ENCODE measurements around the gene FOXP1.

The FOXP1 gene

GRCh38 chr3:71094658-71095209 is 488.8 kb downstream of the FOXP1 start:
- Histone ChIP-seq H3K79me2 (ENCODE audit: insufficient read depth, low read length) (no peaks in the 10 kb centered on the region), H3K36me3 (ENCODE audit: low read length) (no peaks in the 10 kb centered on the region)
- TF ChIP-seq EZH2phosphoT487 (conservative IDR thresholded peaks at IDR 0.05; ENCODE audit: low read length), result no peak
- no peak for TF ChIP-seq CTCF (IDR thresholded peaks at IDR 0.05; ENCODE audit: insufficient read depth, low read length, poor library complexity, severe bottlenecking)

GRCh38 chr3:71092665-71093064 is 490.9 kb downstream of the FOXP1 start:
- no peak overlapping the region for H2AFZ ChIP-seq (ENCODE audit: low read depth, low read length, severe bottlenecking)
- H4K20me1 ChIP-seq (ENCODE audit: low read depth, low read length), result peaks cover 16% of the 10 kb centered on the region
- H3K4me3 ChIP-seq (ENCODE audit: insufficient read depth, low read length, poor library complexity, severe bottlenecking), result no peak overlapping the region
- H3K4me2 ChIP-seq (ENCODE audit: low read depth, low read length, poor library complexity, severe bottlenecking), result no peak overlapping the region
- TF ChIP-seq CTCF (IDR thresholded peaks at IDR 0.05; ENCODE audit: insufficient read depth, low read length, poor library complexity, severe bottlenecking), result no peak
- TF ChIP-seq EZH2phosphoT487 (conservative IDR thresholded peaks at IDR 0.05; ENCODE audit: low read length), result no peak
- no peaks in the 10 kb centered on the region for H3K27me3 ChIP-seq (ENCODE audit: low read length)
- 0 out of 2 replicates have a peak, but pooled peaks cover 2% of the 10 kb centered on the region for H3F3A ChIP-seq (ENCODE audit: insufficient read depth)
- H3K9ac ChIP-seq (ENCODE audit: low read length), result no peak overlapping the region
- no peaks in the 10 kb centered on the region for H3K9me2 ChIP-seq (replicated peaks; ENCODE audit: insufficient read depth, low read length)
- no peaks in the 10 kb centered on the region for H3K36me3 ChIP-seq (ENCODE audit: low read length)
- no peaks in the 10 kb centered on the region for H3K9me3 ChIP-seq (ENCODE audit: insufficient read depth, low read length)
- no peaks in the 10 kb centered on the region for H3K79me2 ChIP-seq (ENCODE audit: insufficient read depth, low read length)
- no peak overlapping the region for H3K27ac ChIP-seq (ENCODE audit: low read depth, low read length)

More at GRCh38 chr3:71094658-71095209, 488.8 kb downstream of the FOXP1 start:
- H3K4me3 ChIP-seq (ENCODE audit: insufficient read depth, low read length, poor library complexity, severe bottlenecking), result no peak overlapping the region
- H3K9me3 ChIP-seq (ENCODE audit: insufficient read depth, low read length), result no peaks in the 10 kb centered on the region
- no peak overlapping the region for H3K27ac ChIP-seq (ENCODE audit: low read depth, low read length)
- no peaks in the 10 kb centered on the region for H3K27me3 ChIP-seq (ENCODE audit: low read length)
- H3K4me2 ChIP-seq (ENCODE audit: low read depth, low read length, poor library complexity, severe bottlenecking), result no peak overlapping the region
- H3K9me2 ChIP-seq (replicated peaks; ENCODE audit: insufficient read depth, low read length), result no peaks in the 10 kb centered on the region
- H2AFZ ChIP-seq (ENCODE audit: low read depth, low read length, severe bottlenecking), result no peak overlapping the region
- H3K9ac ChIP-seq (ENCODE audit: low read length), result no peak overlapping the region
- no peaks in the 10 kb centered on the region; the same call in 1 of the 2 replicates for H4K20me1 ChIP-seq (ENCODE audit: low read depth, low read length)
- no peaks in the 10 kb centered on the region for H3F3A ChIP-seq (ENCODE audit: insufficient read depth)

GRCh38 chr3:71090207-71090606 is 493.3 kb downstream of the FOXP1 start:
- no peak overlapping the region for H3K4me3 ChIP-seq (ENCODE audit: insufficient read depth, low read length, poor library complexity, severe bottlenecking)
- 0 out of 2 replicates have a peak overlapping the region, but pooled peaks have one; percentile 30 for H3K27ac ChIP-seq (ENCODE audit: low read depth, low read length)
- H3K9ac ChIP-seq (ENCODE audit: low read length), result no peak overlapping the region
- peak overlapping the region; percentile 43 for H3K4me2 ChIP-seq (ENCODE audit: low read depth, low read length, poor library complexity, severe bottlenecking)
- peaks cover 16% of the 10 kb centered on the region for H4K20me1 ChIP-seq (ENCODE audit: low read depth, low read length)
- H3K27me3 ChIP-seq (ENCODE audit: low read length), result no peaks in the 10 kb centered on the region
- no peaks in the 10 kb centered on the region for H3K36me3 ChIP-seq (ENCODE audit: low read length)
- no peaks in the 10 kb centered on the region for H3K9me3 ChIP-seq (ENCODE audit: insufficient read depth, low read length)
- no peaks in the 10 kb centered on the region for H3K79me2 ChIP-seq (ENCODE audit: insufficient read depth, low read length)
- TF ChIP-seq CTCF (IDR thresholded peaks at IDR 0.05; ENCODE audit: insufficient read depth, low read length, poor library complexity, severe bottlenecking), result no peak
- no peak for TF ChIP-seq EZH2phosphoT487 (conservative IDR thresholded peaks at IDR 0.05; ENCODE audit: low read length)
- no peaks in the 10 kb centered on the region for H3K9me2 ChIP-seq (replicated peaks; ENCODE audit: insufficient read depth, low read length)
- H3F3A ChIP-seq (ENCODE audit: insufficient read depth), result 0 out of 2 replicates have a peak, but pooled peaks cover 8% of the 10 kb centered on the region
- no peak overlapping the region for H2AFZ ChIP-seq (ENCODE audit: low read depth, low read length, severe bottlenecking)

All from SU-DHL-6 (cell line).